Measurements from ENCODE around the gene CENPS.
"Not testable (repeated sequence)": the region's sequence is repeated elsewhere in the genome, so short reads cannot be mapped to it uniquely, and the experiment has no call there.

The CENPS gene

GRCh38 chr1:10457462-10457861 lies 27.2 kb downstream of the CENPS start:
- H2BK120ac ChIP-seq (ENCODE audit: low read depth, low read length); H3K18ac ChIP-seq (ENCODE audit: low read length); H4K91ac ChIP-seq (ENCODE audit: low read depth, low read length, poor library complexity); H2AFZ ChIP-seq (ENCODE audit: low read length); H3K9ac ChIP-seq (ENCODE audit: low read depth, low read length, poor library complexity); H3K4me2 ChIP-seq (ENCODE audit: insufficient read depth, low read length, poor library complexity, severe bottlenecking); H2AK5ac ChIP-seq (ENCODE audit: low read depth, low read length); H3K4ac ChIP-seq (ENCODE audit: low read length); H3K79me1 ChIP-seq (ENCODE audit: low read depth, low read length); H3K27me3 ChIP-seq (ENCODE audit: control insufficient read depth in 3 of 3, insufficient read depth in 3 of 3, low read depth in 1 of 3, low read length in 3 of 3); H2BK5ac ChIP-seq (ENCODE audit: low read length); H3K4me3 ChIP-seq (ENCODE audit: low read length in 2 of 2); H2BK12ac ChIP-seq (ENCODE audit: low read length); H2BK15ac ChIP-seq (ENCODE audit: low read length); H3K23ac ChIP-seq (ENCODE audit: low read depth, low read length, poor library complexity); H3K4me1 ChIP-seq (ENCODE audit: control insufficient read depth in 2 of 2, insufficient read depth in 1 of 2, low read depth in 1 of 2, low read length in 2 of 2); DNase-seq (ENCODE audit: low spot score); H4K8ac ChIP-seq (ENCODE audit: low read depth, low read length); H3K14ac ChIP-seq (ENCODE audit: low read length); H3K27ac ChIP-seq (replicated peaks; ENCODE audit: low read length); H3K9me3 ChIP-seq (replicated peaks in 1 of 2; ENCODE audit: control insufficient read depth in 2 of 2, insufficient read depth in 1 of 2, low read depth in 1 of 2, low read length in 2 of 2): not testable (repeated sequence)
- WGBS, 2 donors (ENCODE audit: extremely low coverage in 2 of 2, insufficient read length in 2 of 2, insufficient replicate concordance in 1 of 2) = no CpG with 5 or more reads among the region's 7 CpGs
- H3K36me3 ChIP-seq (replicated peaks in 1 of 2; ENCODE audit: control insufficient read depth in 2 of 2, insufficient read depth in 2 of 2, low read length in 2 of 2) = peaks cover 15 to 41% of the 10 kb centered on the region in 2 donors

- WGBS, 2 donors (ENCODE audit: extremely low coverage in 2 of 2, insufficient read length in 2 of 2, insufficient replicate concordance in 1 of 2) = no CpG with 5 or more reads among the region's 9 CpGs
Observed at GRCh38 chr1:10457875-10458274, 27.6 kb downstream of the CENPS start.

GRCh38 chr1:10459184-10459583 lies 29.0 kb downstream of the CENPS start:
- Histone ChIP-seq H3K18ac (ENCODE audit: low read length) (no peak overlapping the region), H2BK12ac (ENCODE audit: low read length) (no peak overlapping the region), H3K79me1 (ENCODE audit: low read depth, low read length) (no peaks in the 10 kb centered on the region), H2AFZ (ENCODE audit: low read length) (no peak overlapping the region), H3K4ac (ENCODE audit: low read length) (no peak overlapping the region), H3K27me3 (ENCODE audit: control insufficient read depth in 3 of 3, insufficient read depth in 3 of 3, low read depth in 1 of 3, low read length in 3 of 3) (no peaks in the 10 kb centered on the region), H2BK15ac (ENCODE audit: low read length) (no peak overlapping the region), H3K9me3 (replicated peaks in 1 of 2; ENCODE audit: control insufficient read depth in 2 of 2, insufficient read depth in 1 of 2, low read depth in 1 of 2, low read length in 2 of 2) (peaks cover 0 to 5% of the 10 kb centered on the region in 2 donors), H4K91ac (ENCODE audit: low read depth, low read length, poor library complexity) (no peak overlapping the region), H2AK5ac (ENCODE audit: low read depth, low read length) (no peak overlapping the region), H3K27ac (replicated peaks; ENCODE audit: low read length) (no peak overlapping the region), H3K9ac (ENCODE audit: low read depth, low read length, poor library complexity) (no peak overlapping the region), H3K36me3 (replicated peaks in 1 of 2; ENCODE audit: control insufficient read depth in 2 of 2, insufficient read depth in 2 of 2, low read length in 2 of 2) (peaks cover 25 to 52% of the 10 kb centered on the region in 2 donors), H3K4me2 (ENCODE audit: insufficient read depth, low read length, poor library complexity, severe bottlenecking) (no peak overlapping the region), H2BK120ac (ENCODE audit: low read depth, low read length) (no peak overlapping the region), H4K8ac (ENCODE audit: low read depth, low read length) (no peak overlapping the region), H3K4me1 (ENCODE audit: control insufficient read depth in 2 of 2, insufficient read depth in 1 of 2, low read depth in 1 of 2, low read length in 2 of 2) (no peaks in the 10 kb centered on the region), H3K23ac (ENCODE audit: low read depth, low read length, poor library complexity) (no peak overlapping the region), H3K4me3 (ENCODE audit: low read length in 2 of 2) (no peak overlapping the region), H3K14ac (ENCODE audit: low read length) (no peak overlapping the region), H2BK5ac (ENCODE audit: low read length) (no peak overlapping the region)
- no peak for DNase-seq (ENCODE audit: low spot score)
- no CpG with 5 or more reads among the region's 3 CpGs for WGBS, 2 donors (ENCODE audit: extremely low coverage in 2 of 2, insufficient read length in 2 of 2, insufficient replicate concordance in 1 of 2)

More at GRCh38 chr1:10457875-10458274, 27.6 kb downstream of the CENPS start:
- H3K23ac ChIP-seq (ENCODE audit: low read depth, low read length, poor library complexity) = no peak overlapping the region
- no peak overlapping the region for H2AK5ac ChIP-seq (ENCODE audit: low read depth, low read length)
- no peak overlapping the region for H3K4ac ChIP-seq (ENCODE audit: low read length)
- no peak overlapping the region for H2BK5ac ChIP-seq (ENCODE audit: low read length)
- peaks cover 19 to 46% of the 10 kb centered on the region in 2 donors for H3K36me3 ChIP-seq (replicated peaks in 1 of 2; ENCODE audit: control insufficient read depth in 2 of 2, insufficient read depth in 2 of 2, low read length in 2 of 2)
- H3K4me3 ChIP-seq (ENCODE audit: low read length in 2 of 2) = no peak overlapping the region
- no peak overlapping the region for H2BK12ac ChIP-seq (ENCODE audit: low read length)
- no peak overlapping the region for H2BK120ac ChIP-seq (ENCODE audit: low read depth, low read length)
- no peak overlapping the region for H4K8ac ChIP-seq (ENCODE audit: low read depth, low read length)
- no peaks in the 10 kb centered on the region for H3K27me3 ChIP-seq (ENCODE audit: control insufficient read depth in 3 of 3, insufficient read depth in 3 of 3, low read depth in 1 of 3, low read length in 3 of 3)
- H3K18ac ChIP-seq (ENCODE audit: low read length) = no peak overlapping the region
- H4K91ac ChIP-seq (ENCODE audit: low read depth, low read length, poor library complexity) = no peak overlapping the region
- DNase-seq (ENCODE audit: low spot score) = no peak
- no peak overlapping the region for H3K14ac ChIP-seq (ENCODE audit: low read length)
- no peak overlapping the region for H2AFZ ChIP-seq (ENCODE audit: low read length)
- no peaks in the 10 kb centered on the region for H3K79me1 ChIP-seq (ENCODE audit: low read depth, low read length)
- H3K9ac ChIP-seq (ENCODE audit: low read depth, low read length, poor library complexity) = no peak overlapping the region
- no peak overlapping the region for H3K27ac ChIP-seq (replicated peaks; ENCODE audit: low read length)
- H2BK15ac ChIP-seq (ENCODE audit: low read length) = no peak overlapping the region
- peaks cover 0 to 5% of the 10 kb centered on the region in 2 donors for H3K9me3 ChIP-seq (replicated peaks in 1 of 2; ENCODE audit: control insufficient read depth in 2 of 2, insufficient read depth in 1 of 2, low read depth in 1 of 2, low read length in 2 of 2)
- H3K4me2 ChIP-seq (ENCODE audit: insufficient read depth, low read length, poor library complexity, severe bottlenecking) = no peak overlapping the region
- H3K4me1 ChIP-seq (ENCODE audit: control insufficient read depth in 2 of 2, insufficient read depth in 1 of 2, low read depth in 1 of 2, low read length in 2 of 2) = no peaks in the 10 kb centered on the region

- H3K4ac ChIP-seq (ENCODE audit: low read length) = no peak overlapping the region
- no peaks in the 10 kb centered on the region for H3K79me1 ChIP-seq (ENCODE audit: low read depth, low read length)
- no peak overlapping the region for H3K4me3 ChIP-seq (ENCODE audit: low read length in 2 of 2)
- no peak overlapping the region for H3K27ac ChIP-seq (replicated peaks; ENCODE audit: low read length)
- H2BK12ac ChIP-seq (ENCODE audit: low read length) = no peak overlapping the region
- no peak overlapping the region for H2AK5ac ChIP-seq (ENCODE audit: low read depth, low read length)
- no peak overlapping the region for H2AFZ ChIP-seq (ENCODE audit: low read length)
- H3K9ac ChIP-seq (ENCODE audit: low read depth, low read length, poor library complexity) = no peak overlapping the region
- H3K4me2 ChIP-seq (ENCODE audit: insufficient read depth, low read length, poor library complexity, severe bottlenecking) = no peak overlapping the region
- peaks cover 37 to 65% of the 10 kb centered on the region in 2 donors for H3K36me3 ChIP-seq (replicated peaks in 1 of 2; ENCODE audit: control insufficient read depth in 2 of 2, insufficient read depth in 2 of 2, low read length in 2 of 2)
- no peak overlapping the region for H2BK5ac ChIP-seq (ENCODE audit: low read length)
- no peak overlapping the region for H3K18ac ChIP-seq (ENCODE audit: low read length)
- H3K27me3 ChIP-seq (ENCODE audit: control insufficient read depth in 3 of 3, insufficient read depth in 3 of 3, low read depth in 1 of 3, low read length in 3 of 3) = no peaks in the 10 kb centered on the region
- no peak overlapping the region for H4K91ac ChIP-seq (ENCODE audit: low read depth, low read length, poor library complexity)
- no peak for DNase-seq (ENCODE audit: low spot score)
- no CpG with 5 or more reads among the region's 2 CpGs for WGBS, 2 donors (ENCODE audit: extremely low coverage in 2 of 2, insufficient read length in 2 of 2, insufficient replicate concordance in 1 of 2)
- H2BK15ac ChIP-seq (ENCODE audit: low read length) = no peak overlapping the region
- peaks cover 1 to 7% of the 10 kb centered on the region in 2 donors for H3K4me1 ChIP-seq (ENCODE audit: control insufficient read depth in 2 of 2, insufficient read depth in 1 of 2, low read depth in 1 of 2, low read length in 2 of 2)
- H3K14ac ChIP-seq (ENCODE audit: low read length) = no peak overlapping the region
- H3K9me3 ChIP-seq (replicated peaks in 1 of 2; ENCODE audit: control insufficient read depth in 2 of 2, insufficient read depth in 1 of 2, low read depth in 1 of 2, low read length in 2 of 2) = no peaks in the 10 kb centered on the region
- no peak overlapping the region for H3K23ac ChIP-seq (ENCODE audit: low read depth, low read length, poor library complexity)
- H2BK120ac ChIP-seq (ENCODE audit: low read depth, low read length) = no peak overlapping the region
- no peak overlapping the region for H4K8ac ChIP-seq (ENCODE audit: low read depth, low read length)
Observed at GRCh38 chr1:10467078-10467477, 36.8 kb downstream of the CENPS start.

Data from neuronal stem cell (in vitro differentiated cells).